PC-3 (cell line): ENCODE results near the gene EMX2.

Source experiments
- EZH2 ChIP-seq: fragments of 300-600 bp; sonication (generic); IDR thresholded peaks from one replicate; pipeline ENCODE4 v1.6.1; 2017; ENCODE audit warnings: antibody characterized with exemption, mild to moderate bottlenecking, low read length; ENCODE audit not compliant: unreplicated experiment
- EZH2phosphoT487 ChIP-seq: fragments of 300-600 bp; sonication (generic); IDR thresholded peaks from 2 replicates; pipeline ENCODE4 v1.6.1; 2018; ENCODE audit warnings: mild to moderate bottlenecking, antibody characterized with exemption, low read length, borderline replicate concordance
- TF ChIP-seq, protein P1 (sequence below): fragments of 300-600 bp; sonication (generic); conservative IDR thresholded peaks from 2 replicates; pipeline ENCODE4 v1.5.1; 2017; ENCODE audit warnings: antibody characterized with exemption, low read depth, mild to moderate bottlenecking, low read length

DNA sequence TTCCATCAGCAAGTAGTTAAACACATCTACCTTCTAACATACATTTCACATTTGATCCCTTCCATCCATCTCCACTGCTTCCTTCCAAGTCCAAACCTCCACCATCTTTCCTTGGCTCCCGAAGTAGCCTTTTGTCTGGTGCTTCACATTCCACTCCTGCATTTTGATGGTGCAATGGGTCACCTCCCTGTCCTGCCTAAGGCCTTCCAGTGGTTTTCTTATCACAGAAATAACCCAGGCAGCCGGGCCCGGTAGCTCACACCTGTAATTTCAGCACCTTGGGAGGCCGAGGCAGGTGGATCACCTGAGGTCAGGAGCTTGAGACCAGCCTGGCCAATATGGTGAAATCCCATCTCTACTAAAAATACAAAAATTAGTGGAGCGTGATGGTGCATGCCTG is 44.5 kb downstream of the EMX2 start:
- TF ChIP-seq, protein P1, sequence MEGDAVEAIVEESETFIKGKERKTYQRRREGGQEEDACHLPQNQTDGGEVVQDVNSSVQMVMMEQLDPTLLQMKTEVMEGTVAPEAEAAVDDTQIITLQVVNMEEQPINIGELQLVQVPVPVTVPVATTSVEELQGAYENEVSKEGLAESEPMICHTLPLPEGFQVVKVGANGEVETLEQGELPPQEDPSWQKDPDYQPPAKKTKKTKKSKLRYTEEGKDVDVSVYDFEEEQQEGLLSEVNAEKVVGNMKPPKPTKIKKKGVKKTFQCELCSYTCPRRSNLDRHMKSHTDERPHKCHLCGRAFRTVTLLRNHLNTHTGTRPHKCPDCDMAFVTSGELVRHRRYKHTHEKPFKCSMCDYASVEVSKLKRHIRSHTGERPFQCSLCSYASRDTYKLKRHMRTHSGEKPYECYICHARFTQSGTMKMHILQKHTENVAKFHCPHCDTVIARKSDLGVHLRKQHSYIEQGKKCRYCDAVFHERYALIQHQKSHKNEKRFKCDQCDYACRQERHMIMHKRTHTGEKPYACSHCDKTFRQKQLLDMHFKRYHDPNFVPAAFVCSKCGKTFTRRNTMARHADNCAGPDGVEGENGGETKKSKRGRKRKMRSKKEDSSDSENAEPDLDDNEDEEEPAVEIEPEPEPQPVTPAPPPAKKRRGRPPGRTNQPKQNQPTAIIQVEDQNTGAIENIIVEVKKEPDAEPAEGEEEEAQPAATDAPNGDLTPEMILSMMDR: no peak
- no peak for TF ChIP-seq EZH2
- TF ChIP-seq EZH2phosphoT487: no peak
